GM04503 (cell line): ENCODE measurements around the gene SRPRB.

Experiments used
- DNase-seq: peaks from one replicate; pipeline ENCODE4 v3.0.0-alpha.2; 2012; ENCODE audit warnings: low read depth

SRPRB gene, protein sequence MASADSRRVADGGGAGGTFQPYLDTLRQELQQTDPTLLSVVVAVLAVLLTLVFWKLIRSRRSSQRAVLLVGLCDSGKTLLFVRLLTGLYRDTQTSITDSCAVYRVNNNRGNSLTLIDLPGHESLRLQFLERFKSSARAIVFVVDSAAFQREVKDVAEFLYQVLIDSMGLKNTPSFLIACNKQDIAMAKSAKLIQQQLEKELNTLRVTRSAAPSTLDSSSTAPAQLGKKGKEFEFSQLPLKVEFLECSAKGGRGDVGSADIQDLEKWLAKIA

GRCh38 chr3:133805702-133806475, at the start of gene SRPRB:
TSS of gene SRPRB (plus strand) at chr3:133805815. CDS start at chr3:133805849, 34 bp downstream.
- DNase-seq = peak; percentile 67

DNA sequence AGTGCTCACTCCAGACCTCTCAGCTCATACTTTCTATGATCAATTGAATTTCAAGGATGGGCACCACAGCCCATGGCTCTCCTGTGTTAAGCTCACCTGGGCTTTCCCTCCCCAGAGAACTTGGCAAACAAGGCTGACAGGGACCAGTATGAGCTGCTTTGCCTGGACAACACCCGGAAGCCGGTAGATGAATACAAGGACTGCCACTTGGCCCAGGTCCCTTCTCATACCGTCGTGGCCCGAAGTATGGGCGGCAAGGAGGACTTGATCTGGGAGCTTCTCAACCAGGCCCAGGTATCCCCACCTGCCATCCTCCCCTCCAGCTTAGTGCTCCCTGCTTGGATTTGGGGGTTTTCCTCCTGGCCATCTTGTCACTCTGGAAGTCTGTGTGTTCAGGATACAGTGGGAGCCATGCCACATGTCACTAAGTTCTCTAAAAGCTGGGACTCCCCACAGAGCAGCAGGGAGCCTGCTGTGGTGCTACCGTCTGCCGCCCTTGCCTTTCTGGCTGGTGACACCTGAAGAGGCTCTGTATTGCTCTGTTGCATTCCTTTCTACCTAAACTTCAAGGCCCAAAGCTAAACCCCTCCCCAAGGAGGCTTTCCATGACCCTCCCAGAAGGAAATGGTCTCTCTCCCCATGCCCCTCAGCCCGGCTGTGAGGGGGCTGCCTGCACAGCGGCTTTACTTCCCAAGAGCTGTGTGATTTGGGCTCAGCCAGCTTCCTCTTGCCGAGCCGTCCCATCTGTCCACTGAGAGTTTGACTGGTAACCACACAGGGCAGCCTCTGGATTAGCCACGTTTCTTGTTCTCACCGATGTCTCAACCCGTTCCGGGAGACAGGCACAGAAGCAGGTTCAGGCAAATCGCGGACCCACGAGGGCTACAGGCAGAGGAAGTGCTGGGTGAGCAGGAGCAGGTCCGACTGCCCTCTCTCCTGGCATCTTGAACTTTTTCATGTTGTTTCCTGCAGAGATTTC, 48.6 kb upstream of the SRPRB start:
- DNase-seq = no peak

DNA sequence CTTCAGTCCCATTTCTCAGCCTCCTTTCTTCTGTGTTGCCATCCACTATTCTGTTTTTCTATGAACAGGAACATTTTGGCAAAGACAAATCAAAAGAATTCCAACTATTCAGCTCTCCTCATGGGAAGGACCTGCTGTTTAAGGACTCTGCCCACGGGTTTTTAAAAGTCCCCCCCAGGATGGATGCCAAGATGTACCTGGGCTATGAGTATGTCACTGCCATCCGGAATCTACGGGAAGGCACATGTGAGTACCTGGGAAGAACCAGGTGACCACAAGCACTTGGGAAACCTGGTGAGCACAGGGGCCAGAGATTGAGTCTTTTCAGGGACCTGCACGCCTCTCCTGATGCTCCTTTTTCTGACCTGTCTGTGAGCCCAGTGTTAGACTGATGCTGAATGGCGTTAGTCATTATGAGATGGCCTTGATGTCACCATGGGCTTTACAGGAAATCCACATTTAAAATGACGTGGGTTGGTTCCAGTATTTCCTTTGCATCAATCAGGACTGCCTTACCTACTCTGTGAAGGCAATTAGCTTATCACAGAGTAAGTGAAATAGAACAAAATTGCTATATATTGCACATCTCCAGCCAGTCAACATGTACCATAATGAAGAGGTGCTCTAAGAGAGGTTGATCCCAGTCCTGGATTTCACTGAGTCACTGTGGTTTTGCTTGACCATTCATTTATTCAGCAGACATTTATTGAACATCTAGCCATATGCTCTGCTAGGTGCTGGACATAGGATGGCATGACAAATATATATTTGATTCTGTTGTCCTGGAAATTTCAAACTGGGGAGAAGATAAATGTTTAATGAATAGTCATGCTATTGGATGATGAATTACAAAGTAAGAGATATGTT, 47.7 kb upstream of the SRPRB start:
- no peak for DNase-seq

DNA sequence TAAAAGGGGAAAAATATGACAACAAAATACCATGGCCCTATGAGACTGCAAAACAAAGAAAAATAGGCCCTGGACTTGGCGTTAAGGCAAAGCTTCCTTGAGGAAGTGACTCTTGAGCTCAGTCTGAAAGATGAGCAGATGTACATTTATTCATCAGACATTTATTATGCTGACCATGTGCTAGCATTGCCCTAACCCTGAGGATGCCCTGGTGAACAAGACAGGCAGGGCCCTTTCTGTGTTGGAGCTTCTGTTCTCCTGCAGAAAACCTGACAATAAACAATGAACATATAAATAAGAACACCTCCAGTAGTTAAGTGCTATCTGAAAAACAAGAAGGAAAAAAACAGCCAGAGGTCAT, 47.1 kb upstream of the SRPRB start:
- DNase-seq = no peak

GRCh38 chr3:133758964-133759739, 46.5 kb upstream of the SRPRB start:
- no peak for DNase-seq

DNA sequence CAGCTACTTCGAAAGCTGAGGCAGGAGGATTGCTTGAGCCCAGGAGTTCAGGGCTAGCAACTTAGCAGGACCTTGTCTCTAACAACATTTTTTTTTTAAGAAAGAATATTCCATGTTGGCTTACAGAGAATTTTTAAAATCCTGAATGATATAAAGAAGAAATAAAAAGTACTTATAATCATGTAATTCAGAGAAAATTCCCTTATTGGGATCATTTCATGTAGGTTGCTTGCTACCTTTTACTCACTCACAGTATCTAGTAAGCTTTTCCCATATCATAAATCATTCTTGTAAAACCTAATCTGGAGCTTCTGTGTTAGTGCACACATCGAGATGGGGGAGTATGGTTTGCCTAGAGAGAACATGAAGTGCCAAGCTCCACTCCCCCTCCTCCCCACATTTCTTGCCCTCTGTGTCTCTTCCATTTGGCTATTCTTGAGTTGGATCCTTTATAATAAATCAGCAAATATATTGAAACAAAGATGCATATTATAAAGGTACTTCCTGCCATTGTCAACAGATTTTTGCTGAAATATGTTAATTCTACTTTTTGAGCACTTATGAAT, 45.8 kb upstream of the SRPRB start:
- no peak for DNase-seq

- no peak for DNase-seq
These were observed 44.7 kb upstream of the SRPRB start for GRCh38 chr3:133760916-133761315.

DNA sequence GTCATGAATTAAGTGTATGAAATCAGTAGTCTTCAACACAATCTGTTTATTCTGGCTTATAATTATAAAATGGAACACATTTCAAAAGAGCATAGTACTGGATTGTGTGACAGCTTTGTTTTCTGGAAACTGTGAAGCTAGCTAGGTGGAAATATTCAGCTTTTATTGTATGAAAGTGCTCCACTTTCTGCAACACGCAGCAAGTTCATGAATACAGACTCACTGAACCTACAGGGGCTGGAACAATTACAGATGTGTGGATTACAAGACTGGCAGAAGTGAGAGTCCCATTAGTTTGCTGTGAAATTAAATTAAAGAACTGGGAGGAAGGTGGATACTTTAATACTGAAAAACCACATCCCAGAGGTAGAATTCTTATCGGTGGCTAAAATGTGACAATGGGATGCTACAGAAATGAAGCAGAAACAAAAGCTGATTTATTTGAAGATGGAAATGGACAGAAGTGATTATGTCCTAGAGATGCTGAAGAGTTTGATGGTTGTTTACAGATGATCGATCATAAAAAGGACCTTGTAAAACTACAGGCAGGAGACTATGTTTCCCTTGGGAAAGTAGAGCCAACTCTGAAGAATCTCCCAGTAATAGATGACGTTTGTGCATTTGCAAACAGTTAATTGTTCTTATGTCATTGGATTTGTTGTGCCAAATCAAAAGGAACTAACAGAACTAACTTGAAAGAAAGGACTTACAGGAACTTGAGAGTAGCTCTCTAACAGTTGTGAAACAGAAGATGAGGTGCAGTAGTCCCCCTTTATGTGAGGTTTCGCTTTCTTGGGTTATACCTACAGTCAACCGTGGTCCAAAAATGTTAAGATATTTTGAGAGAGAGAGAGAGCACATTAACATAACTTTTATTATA, 43.8 kb upstream of the SRPRB start:
- no peak for DNase-seq

GRCh38 chr3:133762539-133762938, 43.1 kb upstream of the SRPRB start:
- no peak for DNase-seq

GRCh38 chr3:133763797-133764683, 41.6 kb upstream of the SRPRB start:
- no peak for DNase-seq

DNA sequence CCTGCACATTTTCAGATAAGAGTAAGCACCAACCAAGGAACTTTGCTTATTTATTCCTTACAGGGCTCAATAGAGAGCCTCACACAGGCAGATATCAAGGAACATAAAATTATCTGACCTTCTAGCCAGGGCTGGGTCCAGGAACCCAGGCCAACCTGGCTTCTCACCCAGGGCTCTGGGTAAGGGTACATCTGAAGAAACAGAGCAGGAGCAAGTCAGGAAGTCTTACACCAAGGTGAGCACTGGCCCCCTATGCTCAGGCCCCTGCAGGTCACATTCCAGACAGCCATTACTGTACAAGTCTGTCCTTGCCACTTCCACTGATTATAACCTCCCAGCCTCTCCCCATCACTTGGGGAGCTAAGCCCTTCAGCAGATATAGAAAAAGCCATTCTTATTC, 40.4 kb upstream of the SRPRB start:
- no peak for DNase-seq

DNA sequence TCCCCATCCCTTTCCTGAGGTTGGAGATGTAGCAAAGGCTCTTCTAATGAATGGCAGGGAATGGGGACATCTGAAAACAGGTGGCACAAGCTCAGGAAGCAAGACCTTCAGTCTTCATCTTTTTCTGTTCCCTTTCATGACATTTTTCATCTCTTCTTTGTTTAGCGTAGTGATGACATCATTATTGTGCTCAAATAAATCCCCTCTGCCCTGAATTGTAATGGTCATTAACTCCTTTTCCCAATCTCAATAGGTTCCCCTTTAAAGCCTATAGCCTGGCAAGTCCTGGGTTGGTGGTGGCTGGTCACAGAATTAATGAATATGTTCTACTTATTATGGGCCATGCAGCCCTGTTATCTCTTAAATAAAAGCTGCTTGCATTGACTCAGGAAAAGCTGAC, 38.0 kb upstream of the SRPRB start:
- no peak for DNase-seq

GRCh38 chr3:133769536-133769935, 36.1 kb upstream of the SRPRB start:
- no peak for DNase-seq

GRCh38 chr3:133773732-133774131, 31.9 kb upstream of the SRPRB start:
- DNase-seq = no peak

- DNase-seq = no peak
These were observed 30.3 kb upstream of the SRPRB start for GRCh38 chr3:133775309-133775708.

DNA sequence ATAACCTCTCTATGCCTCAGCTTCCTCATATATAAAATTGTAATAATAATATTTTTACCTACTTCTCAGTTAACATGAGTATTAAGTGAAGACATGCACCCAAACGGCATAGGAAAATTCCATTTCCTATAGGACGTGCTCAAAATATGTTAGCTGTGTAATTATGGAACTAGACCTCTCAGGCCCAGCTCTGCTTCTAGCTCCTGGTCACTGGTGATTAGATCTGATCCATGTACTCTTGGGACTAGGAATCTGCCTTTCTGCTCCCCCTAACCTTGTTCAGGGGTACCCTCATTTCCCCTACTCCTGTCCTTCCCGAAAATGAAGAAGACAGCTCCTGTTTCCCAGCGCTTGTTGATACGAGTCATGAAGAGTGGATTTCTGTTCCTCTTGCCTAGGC, 29.8 kb upstream of the SRPRB start:
- no peak for DNase-seq

GRCh38 chr3:133776794-133777438, 28.7 kb upstream of the SRPRB start:
- no peak for DNase-seq
